Left cardiac atrium (tissue), 4 donors: ENCODE results near the gene OTOR. TPM values are rescaled to one million over a fixed set of nuclear protein-coding genes. Genes with fewer than 3 reads are reported as not detected.

ENCODE experiments used
- ATAC-seq, 2 donors: fragments of 200-7000 bp; cut with Tn5 transposase; one replicate each; pipeline ENCODE4 v1.9.1; 2020; ENCODE audit warnings: mild to moderate bottlenecking in 2 of 2, moderate library complexity in 2 of 2
- DNase-seq: peaks from one replicate; pipeline ENCODE4 v3.0.0-alpha.2; 2020
- intact Hi-C, 2 donors: fragments of 100-400 bp; cut with DNase I; formaldehyde crosslinking; loops; one replicate each; pipeline versions ENCODE4 v1.14.1 to v1.15.1; 2022 to 2023
- long read RNA-seq: library from polyadenylated mRNA; unstranded; transcript quantifications from one replicate; pipeline ENCODE4 v2.0.0, GENCODE V29; 2021
- total RNA-seq, 2 donors: library from RNA; stranded (reverse); fragmentation: NEBNext Ultra II Directional; extraction: Animal tissue kit (Norgen Biotek cat#: 25700); gene quantifications; one replicate each; pipeline ENCODE4 v1.2.1, GENCODE V29; 2021
- donor health status: DM: no; HTN: yes; CAD: no.
- donor health status: DM: no; HTN: yes; CAD: no; lungs with severe emphysema.
- donor health status: DM: yes; HTN: yes; CAD: no.
- donor health status: Dilated cardiomyopathy.

The OTOR gene
- total RNA-seq: not detected
- long read RNA-seq: 0 reads

GRCh38 chr20:16748308-16748900 lies at the start of gene OTOR:
OTOR (plus strand) TSS chr20:16748358; CDS start chr20:16748402, 44 bp downstream.
- intact Hi-C loops: no loop called here
- DNase-seq: no peak
- ATAC-seq: no peak

GRCh38 chr20:16699293-16699692 lies 48.9 kb upstream of the OTOR start:
- no peak for DNase-seq
- intact Hi-C loops: no loop called here
- ATAC-seq: no peak

- no peak for ATAC-seq
- DNase-seq: no peak
- intact Hi-C loops: no loop called here
Measured at GRCh38 chr20:16701296-16701695, 46.9 kb upstream of the OTOR start.

GRCh38 chr20:16703570-16703969 lies 44.6 kb upstream of the OTOR start:
- no peak for ATAC-seq
- intact Hi-C loops: no loop called here
- no peak for DNase-seq

GRCh38 chr20:16707674-16708073 lies 40.5 kb upstream of the OTOR start:
- DNase-seq (no peak), ATAC-seq (no peak)
- intact Hi-C loops: no loop called here

GRCh38 chr20:16708602-16709001 lies 39.6 kb upstream of the OTOR start:
- intact Hi-C loops: no loop called here
- no peak for ATAC-seq
- no peak for DNase-seq

DNA sequence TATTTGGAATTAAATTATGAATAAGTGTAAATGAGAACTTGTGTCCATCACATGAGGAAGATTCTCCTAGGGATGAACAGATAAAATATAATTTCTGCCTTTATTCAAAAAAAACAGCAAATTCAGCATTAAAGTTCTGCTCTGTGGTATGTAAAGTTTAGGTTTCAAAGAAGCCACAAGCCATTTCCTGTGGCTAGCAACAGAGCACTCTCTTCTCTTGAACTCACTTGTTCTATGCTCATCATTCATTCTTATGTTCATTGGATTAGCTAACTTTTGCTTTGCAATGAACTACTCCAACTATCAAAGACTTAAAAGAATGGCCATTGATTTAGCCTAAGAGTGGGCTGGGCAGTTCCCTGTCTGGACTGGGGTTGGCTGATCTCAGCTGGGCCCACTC lies 39.1 kb upstream of the OTOR start:
- ATAC-seq (no peak), DNase-seq (no peak)
- intact Hi-C loops: no loop called here

- intact Hi-C loops: no loop called here
- no peak for DNase-seq
- no peak for ATAC-seq
Measured at GRCh38 chr20:16710781-16711180, 37.4 kb upstream of the OTOR start.

GRCh38 chr20:16711661-16712258 lies 36.4 kb upstream of the OTOR start:
- DNase-seq (no peak), ATAC-seq (no peak)
- intact Hi-C loops: no loop called here

DNA sequence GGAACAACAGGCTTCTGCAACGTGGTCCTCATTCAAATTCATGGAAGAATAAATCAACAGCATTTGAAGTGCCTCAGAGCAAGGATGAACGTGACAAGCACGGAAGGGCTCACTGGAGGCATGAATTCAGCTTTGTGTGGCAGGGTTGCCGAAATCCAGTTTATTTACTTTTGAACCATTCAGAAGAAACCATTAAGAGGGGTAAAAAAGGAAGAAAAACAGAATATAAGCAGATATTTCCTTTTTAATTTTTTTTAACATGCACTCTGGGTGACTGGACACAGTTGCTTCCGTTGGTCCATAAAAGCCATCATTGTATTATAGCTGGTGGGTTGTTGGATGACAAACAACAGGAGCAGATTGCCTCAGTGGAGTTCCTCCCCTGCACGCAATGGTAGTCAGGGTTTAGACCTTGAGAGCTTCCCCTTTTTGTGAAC lies 35.6 kb upstream of the OTOR start:
- ATAC-seq (no peak), DNase-seq (no peak)
- intact Hi-C loops: no loop called here

DNA sequence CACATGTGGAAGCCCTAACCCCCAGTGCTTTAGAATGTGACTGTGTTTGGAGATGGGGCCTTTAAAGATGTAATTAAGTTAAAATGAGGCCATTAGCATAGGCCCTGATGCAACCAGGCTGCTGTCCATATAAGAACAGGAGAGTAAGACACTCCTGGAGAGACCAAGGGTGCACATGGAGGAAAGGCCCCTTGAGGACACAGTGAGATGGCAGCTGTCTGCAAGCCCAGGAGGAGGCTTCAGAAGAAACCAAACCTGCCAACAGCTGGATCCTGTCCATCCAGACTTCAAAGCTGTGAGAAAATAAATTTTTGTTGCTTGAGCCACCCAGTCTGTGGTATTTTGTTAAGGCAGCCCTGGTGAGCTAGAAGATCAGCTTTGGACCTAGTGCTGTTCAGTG lies 35.1 kb upstream of the OTOR start:
- intact Hi-C loops: no loop called here
- DNase-seq (no peak), ATAC-seq (no peak)

- ATAC-seq (no peak), DNase-seq (no peak)
- intact Hi-C loops: no loop called here
Measured at GRCh38 chr20:16714242-16714641, 33.9 kb upstream of the OTOR start.

DNA sequence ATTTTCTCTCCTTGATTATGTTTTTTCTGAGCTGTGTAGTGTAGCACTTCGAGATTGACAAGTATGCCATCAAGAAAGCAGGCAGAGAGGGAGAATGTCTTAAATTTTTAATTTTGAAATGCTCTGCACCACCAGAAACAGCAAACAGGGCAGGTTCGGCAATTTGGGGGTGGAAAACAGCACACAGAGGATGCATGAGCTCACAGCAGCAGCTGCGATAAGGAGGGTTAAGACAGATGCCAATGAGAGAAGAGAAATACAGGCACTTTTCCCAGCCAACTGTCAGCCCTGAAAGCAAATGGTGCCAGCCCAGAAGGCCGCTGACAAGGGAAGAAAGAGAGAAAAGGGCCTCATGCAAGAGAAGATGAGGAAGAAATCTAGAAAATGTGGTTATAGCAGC lies 33.4 kb upstream of the OTOR start:
- DNase-seq (no peak), ATAC-seq (no peak)
- intact Hi-C loops: no loop called here

DNA sequence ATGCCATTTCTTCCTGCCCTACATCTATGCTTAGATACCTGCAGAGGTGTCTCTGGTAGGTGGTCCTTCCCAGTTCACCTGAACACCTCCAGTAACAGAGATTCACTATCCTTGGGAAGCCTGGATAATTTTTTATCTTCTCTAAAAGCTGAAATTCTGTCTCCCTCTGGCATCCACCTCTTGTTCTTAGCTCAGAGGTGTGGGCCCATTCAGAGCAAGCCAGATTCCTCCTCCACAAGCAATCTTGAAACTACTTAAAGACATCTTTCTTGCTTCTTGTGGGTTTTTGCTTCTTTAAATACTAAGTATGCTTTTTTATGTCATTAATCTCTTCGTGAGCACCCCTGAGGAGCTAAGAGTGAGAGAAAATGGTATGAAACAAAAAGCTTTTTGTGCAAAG lies 28.7 kb upstream of the OTOR start:
- ATAC-seq (no peak), DNase-seq (no peak)
- intact Hi-C loops: no loop called here

DNA sequence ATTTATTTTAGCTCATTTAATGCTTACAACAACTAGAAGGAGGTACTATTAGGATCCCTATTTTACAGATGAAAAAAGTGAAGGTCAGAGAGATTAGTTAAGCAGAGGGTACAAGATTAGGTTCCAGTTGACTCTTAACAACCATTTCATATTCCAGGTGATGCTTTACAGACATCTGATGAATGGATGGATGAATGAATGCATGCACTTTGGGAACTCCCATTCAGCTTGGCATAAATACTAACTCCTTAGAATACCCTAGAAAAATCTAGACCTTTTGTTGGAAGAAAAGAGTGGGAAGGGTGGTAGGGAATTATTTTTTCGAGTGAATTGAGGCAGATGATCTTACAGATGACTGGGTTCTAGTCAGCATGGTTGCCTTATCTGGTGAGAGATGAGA lies 19.1 kb upstream of the OTOR start:
- no peak for DNase-seq
- no peak for ATAC-seq
- intact Hi-C loops: no loop called here

GRCh38 chr20:16729565-16730460 lies 18.3 kb upstream of the OTOR start, which contains the start of gene SNRPB2:
SNRPB2 (plus strand) TSS chr20:16730026; CDS start chr20:16731703, 1,677 bp downstream.
- ATAC-seq: peak; percentile 98 to 100
- peak; percentile 96 for DNase-seq
- intact Hi-C loops: loop anchor here in 1 of 2 donors (10.0 kb wide), 1 partner anchor 215 kb away; no protein-coding TSS in a partner anchor

DNA sequence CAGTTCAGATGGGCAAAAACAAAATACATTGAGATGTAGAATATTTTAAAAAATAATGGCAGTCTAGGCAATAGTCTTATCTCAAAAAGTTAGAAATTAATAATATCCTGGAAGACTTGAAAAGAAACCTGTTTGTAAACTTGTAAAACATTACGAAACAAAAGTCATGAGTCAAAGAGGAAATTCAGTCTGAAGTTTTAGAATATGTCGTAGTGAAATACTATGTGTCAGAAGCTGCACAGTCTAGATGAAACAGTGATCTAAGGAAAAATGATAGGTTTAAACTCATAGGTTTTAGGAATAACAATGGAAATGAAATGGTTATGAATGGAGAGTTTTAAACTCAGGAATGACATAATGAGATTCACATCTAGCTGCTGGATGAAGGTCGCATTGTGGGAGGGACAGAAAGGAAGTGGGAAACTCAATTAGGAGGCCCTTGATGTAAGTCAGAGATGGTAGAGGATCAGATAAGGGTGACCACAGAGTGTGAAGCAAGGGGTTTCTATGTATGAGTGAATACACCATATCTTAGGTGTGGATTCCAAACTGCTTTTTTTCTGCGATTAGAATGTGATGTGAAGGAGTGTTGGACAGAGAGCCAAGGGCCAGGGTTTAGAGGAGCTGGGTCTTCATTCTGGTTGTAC lies 15.5 kb upstream of the OTOR start:
- ATAC-seq (no peak), DNase-seq (no peak)
- intact Hi-C loops: loop anchor here in 1 of 2 donors (10.0 kb wide), 1 partner anchor 218 kb away; no protein-coding TSS in a partner anchor

DNA sequence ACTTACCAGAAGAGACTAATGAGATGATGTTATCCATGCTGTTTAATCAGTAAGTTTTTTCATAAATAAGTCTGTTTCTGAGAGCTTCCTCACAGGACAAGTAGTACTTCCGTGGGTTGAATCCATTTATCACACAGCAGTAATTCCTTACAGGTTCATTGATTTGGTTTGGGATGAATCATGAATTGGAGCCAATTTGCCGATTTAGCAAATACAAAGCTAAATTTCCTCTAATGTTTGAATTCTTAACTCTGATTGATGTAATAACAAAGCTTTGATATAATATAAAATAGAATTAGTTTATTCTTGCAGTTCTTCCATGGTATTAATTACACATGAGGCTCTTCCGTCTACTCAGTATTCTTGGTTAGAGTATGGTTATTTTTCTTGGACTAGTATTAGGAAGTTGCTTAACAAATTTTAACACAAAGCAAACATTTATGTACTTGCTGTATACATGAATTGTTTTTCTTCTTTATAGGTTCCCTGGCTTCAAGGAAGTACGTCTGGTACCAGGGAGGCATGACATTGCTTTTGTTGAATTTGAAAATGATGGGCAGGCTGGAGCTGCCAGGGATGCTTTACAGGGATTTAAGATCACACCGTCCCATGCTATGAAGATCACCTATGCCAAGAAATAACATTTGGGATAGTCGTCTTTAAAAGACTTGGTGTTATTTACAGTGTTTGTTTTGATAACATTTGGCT lies 7.6 kb upstream of the OTOR start:
- intact Hi-C loops: no loop called here
- no peak for DNase-seq
- no peak for ATAC-seq

GRCh38 chr20:16744178-16744807 lies 3.9 kb upstream of the OTOR start:
- ATAC-seq (no peak), DNase-seq (no peak)
- intact Hi-C loops: no loop called here
